GM12865 (cell line): Measurements from ENCODE around the gene ITPKA.

Source experiments
- DNase-seq: peaks from one replicate; pipeline ENCODE4 v3.0.0; 2010; ENCODE audit warnings: low read depth
- H3K4me3 ChIP-seq: 2 replicates; pipeline ENCODE4 v1.5.1; 2011; ENCODE audit warnings: mild to moderate bottlenecking, low read depth, low read length, control low read depth
- TF ChIP-seq, protein P1 (sequence below): IDR thresholded peaks from 2 replicates; pipeline ENCODE4 v1.5.1; 2011; ENCODE audit warnings: low read length, control low read depth, low read depth, inconsistent platforms; ENCODE audit not compliant: insufficient read depth; ENCODE audit errors: missing control alignments

Gene ITPKA

DNA sequence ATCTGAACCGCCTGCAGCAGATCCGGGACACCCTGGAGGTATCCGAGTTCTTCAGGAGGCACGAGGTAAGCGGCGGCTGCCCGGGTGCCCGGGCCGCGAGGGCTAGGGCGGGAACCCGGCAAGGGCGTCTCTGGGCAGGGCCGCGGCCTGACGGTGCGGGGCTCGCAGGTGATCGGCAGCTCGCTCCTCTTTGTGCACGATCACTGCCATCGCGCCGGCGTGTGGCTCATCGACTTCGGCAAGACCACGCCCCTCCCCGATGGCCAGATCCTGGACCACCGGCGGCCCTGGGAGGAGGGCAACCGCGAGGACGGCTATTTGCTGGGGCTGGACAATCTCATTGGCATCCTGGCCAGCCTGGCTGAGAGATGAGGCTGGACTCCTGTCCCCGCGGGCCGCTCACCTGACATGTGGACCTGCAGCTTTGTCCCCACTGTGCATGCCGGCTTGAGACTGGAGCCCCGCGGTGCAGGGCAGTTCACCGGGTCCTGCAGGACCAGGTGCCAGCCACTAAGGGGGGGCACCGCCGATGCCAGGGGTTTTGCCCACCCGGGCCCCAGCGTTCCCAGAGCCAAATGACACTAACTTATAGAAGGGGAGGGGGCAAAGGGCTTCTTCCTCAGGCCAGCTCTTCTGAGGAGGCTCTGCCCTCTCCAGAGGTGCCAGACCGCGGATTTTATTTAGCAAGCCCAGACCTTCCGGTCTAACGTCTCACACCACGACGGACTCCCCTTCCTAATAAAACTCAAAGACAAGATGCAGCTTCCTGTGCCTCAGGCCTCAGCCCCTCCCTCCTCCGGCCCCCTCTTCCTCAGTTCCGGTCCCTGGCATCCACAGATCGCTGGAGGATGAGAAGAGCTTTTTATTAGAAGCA lies 9.4 kb downstream of the ITPKA start:
- no peak overlapping the region for H3K4me3 ChIP-seq
- TF ChIP-seq, protein P1, sequence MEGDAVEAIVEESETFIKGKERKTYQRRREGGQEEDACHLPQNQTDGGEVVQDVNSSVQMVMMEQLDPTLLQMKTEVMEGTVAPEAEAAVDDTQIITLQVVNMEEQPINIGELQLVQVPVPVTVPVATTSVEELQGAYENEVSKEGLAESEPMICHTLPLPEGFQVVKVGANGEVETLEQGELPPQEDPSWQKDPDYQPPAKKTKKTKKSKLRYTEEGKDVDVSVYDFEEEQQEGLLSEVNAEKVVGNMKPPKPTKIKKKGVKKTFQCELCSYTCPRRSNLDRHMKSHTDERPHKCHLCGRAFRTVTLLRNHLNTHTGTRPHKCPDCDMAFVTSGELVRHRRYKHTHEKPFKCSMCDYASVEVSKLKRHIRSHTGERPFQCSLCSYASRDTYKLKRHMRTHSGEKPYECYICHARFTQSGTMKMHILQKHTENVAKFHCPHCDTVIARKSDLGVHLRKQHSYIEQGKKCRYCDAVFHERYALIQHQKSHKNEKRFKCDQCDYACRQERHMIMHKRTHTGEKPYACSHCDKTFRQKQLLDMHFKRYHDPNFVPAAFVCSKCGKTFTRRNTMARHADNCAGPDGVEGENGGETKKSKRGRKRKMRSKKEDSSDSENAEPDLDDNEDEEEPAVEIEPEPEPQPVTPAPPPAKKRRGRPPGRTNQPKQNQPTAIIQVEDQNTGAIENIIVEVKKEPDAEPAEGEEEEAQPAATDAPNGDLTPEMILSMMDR: no peak
- no peak for DNase-seq

DNA sequence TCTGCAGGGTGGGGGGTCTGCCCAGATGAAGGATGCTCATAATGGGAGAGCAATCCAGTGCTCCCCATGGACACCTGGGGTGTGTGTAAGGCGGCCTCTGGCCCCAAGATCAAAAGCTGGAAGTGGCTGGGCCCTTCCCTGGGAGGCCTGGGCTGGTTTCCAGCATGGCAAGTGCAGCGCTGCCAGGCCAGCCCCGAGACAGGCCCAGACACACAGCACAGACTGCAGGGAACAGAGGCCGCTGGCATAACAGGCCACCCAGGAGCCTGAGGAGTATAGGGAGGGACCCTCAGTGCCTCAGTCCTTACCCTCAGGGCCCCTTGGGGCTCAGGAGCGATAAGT lies 10.0 kb downstream of the ITPKA start:
- no peak overlapping the region for H3K4me3 ChIP-seq
- DNase-seq: no peak
- TF ChIP-seq, protein P1: no peak

DNA sequence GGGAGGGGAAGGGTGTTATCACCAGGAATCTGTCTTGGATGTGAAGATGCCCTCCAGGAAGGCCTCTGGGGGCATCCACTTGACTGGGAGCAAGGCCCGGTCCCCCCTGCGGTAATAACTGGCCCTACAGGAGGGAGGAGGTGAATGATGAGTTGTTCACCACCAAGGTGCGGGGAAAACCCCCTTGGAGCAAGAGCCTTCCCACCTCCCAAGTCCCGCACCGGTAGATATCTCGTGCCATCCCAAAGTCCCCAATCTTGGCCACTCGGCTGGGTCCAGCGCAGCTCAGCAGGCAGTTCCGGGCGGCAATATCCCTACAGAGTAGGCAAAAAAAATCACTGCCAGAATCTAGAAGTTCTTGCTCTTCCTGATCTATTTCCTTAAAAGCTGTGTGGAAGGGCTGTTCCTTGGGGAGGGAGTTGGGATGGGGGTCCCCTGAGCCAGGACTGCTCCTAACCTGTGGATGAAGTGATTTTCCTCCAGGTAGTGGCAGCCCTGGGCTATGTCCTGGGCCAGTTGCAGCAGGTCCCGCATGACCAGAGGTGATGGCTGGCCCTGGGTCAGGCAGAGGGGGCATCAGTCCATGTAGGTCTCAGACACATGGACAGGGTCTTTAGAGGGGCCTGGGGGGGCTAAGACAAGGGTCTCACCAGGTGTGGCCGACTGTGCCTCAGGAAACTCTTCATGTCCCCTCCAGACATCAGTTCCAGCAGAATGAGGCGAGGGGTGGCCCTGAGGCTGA lies 11.2 kb downstream of the ITPKA start:
- H3K4me3 ChIP-seq: no peak overlapping the region
- no peak for DNase-seq
- TF ChIP-seq, protein P1: no peak

DNA sequence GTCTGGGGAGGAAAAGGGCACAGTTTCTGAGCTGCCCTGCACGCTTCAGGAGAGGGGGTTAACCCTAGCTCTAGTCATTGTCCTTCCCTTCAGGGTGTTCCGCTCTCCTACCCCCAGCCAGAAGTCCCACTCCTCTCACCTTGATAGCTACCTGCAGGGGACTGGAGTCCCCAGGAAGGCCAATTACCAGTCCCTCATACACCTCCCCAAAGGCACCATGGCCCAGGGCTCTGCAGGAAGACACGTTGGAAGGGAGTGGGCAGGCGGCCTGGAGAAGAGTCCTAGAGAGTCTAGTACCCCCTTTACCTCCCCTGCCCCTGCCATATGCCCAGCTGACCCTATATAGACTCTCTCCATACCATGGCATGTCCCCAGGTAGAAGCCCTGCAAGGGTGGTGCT lies 12.1 kb downstream of the ITPKA start:
- DNase-seq: no peak
- no peak overlapping the region for H3K4me3 ChIP-seq
- TF ChIP-seq, protein P1: no peak

DNA sequence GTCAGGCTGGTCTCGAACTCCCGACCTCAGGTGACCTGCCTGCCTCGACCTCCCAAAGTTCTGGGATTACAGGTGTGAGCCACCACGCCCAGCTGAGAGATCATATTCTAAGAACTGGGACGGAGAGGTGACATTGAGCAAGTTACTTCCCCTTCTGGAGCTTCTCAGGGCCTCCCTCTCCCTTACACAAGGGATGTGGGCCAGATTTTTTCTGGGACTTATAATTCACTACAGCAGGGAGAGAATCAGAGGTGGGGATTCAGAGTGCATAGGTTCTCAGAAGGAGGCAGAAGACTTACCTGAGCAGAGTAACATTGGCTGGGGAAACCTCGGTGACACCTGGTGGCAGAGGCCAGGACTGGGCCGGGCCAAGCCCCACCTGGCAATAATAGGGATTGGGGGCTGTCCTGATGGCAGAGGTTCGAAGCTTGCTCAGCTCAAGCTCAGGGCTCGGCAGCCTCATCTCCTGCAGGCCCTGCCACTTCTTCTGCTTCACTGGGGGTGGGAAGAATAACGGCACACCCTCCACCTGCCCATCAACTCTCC lies 13.2 kb downstream of the ITPKA start:
- TF ChIP-seq, protein P1: no peak
- DNase-seq: no peak
- H3K4me3 ChIP-seq: no peak overlapping the region

DNA sequence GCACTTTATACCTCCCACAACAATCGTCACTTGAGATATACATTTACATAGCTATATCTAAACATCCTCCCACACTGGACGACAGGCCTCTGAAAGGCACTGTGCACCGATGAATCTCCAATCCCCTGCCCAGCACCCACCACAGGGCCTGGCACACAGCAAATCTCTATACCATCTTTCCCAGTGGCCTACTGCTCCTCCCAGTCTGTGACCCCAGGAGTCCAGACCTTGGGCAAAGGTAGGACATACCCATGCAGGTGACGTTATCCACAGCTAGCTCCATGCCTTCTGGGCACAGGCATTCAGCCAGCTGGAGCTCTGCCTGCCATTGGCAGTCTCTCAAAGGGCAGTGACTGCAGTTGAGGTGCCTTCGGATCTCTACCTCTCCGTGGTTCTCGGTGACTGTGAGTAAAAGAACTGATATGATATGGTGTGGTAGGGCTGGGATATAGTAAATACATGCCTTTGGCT lies 14.2 kb downstream of the ITPKA start:
- no peak for DNase-seq
- TF ChIP-seq, protein P1: no peak
- no peak overlapping the region for H3K4me3 ChIP-seq
